SJSA1 (cell line): ENCODE results near the gene ZDHHC24. TPM values are rescaled to one million over a fixed set of nuclear protein-coding genes. Genes with fewer than 3 reads are reported as not detected.

Source experiments
- DNase-seq, 2 experiments: peaks; one replicate each; pipeline ENCODE4 v3.0.0-alpha.2; 2015 to 2020; ENCODE audit warnings: low spot score in 2 of 2, low read depth in 1 of 2
- H3K27ac ChIP-seq: fragments of 250-450 bp; sonication (Bioruptor Pico); 2 replicates; pipeline ENCODE4 v1.5.1; 2020; ENCODE audit warnings: mild to moderate bottlenecking, moderate library complexity
- H3K27me3 ChIP-seq: fragments of 250-450 bp; sonication (Bioruptor Pico); replicated peaks from 2 replicates; pipeline ENCODE4 v1.5.1; 2020; ENCODE audit warnings: mild to moderate bottlenecking, moderate library complexity
- H3K36me3 ChIP-seq: fragments of 250-450 bp; sonication (Bioruptor Pico); 2 replicates; pipeline ENCODE4 v1.5.1; 2020; ENCODE audit warnings: mild to moderate bottlenecking
- H3K4me1 ChIP-seq: fragments of 250-450 bp; sonication (Bioruptor Pico); replicated peaks from 2 replicates; pipeline ENCODE4 v1.6.1; 2021; ENCODE audit warnings: mild to moderate bottlenecking
- H3K4me3 ChIP-seq: fragments of 250-450 bp; sonication (Bioruptor Pico); 2 replicates; pipeline ENCODE4 v1.5.1; 2020; ENCODE audit warnings: mild to moderate bottlenecking
- H3K9me3 ChIP-seq: fragments of 250-450 bp; sonication (Bioruptor Pico); replicated peaks from 2 replicates; pipeline ENCODE4 v1.5.1; 2020; ENCODE audit warnings: mild to moderate bottlenecking
- total RNA-seq: library from RNA; depleted of rRNA; stranded (reverse); fragments of >200 nt; shearing (Covaris generic); gene quantifications from 2 replicates; pipeline ENCODE4 v1.2.3, GENCODE V29; 2014

The ZDHHC24 gene
- total RNA-seq, 1 experiment from 2014 or later: 17.9 TPM

- Histone ChIP-seq H3K27me3 (peaks cover 7% of the 10 kb centered on the region; the same call in 1 of the 2 replicates), H3K9me3 (peaks cover 7% of the 10 kb centered on the region; the same call in 1 of the 2 replicates), H3K4me1 (no peaks in the 10 kb centered on the region; the same call in 1 of the 2 replicates), H3K27ac (no peak overlapping the region), H3K36me3 (no peaks in the 10 kb centered on the region), H3K4me3 (no peak overlapping the region)
- DNase-seq: no peak
These were observed 35.0 kb upstream of the ZDHHC24 start for GRCh38 chr11:66580803-66581202.

- Histone ChIP-seq H3K9me3 (peaks cover 7% of the 10 kb centered on the region; the same call in 1 of the 2 replicates), H3K27ac (no peak overlapping the region), H3K4me1 (no peaks in the 10 kb centered on the region; the same call in 1 of the 2 replicates), H3K36me3 (no peaks in the 10 kb centered on the region), H3K4me3 (no peak overlapping the region), H3K27me3 (peaks cover 7% of the 10 kb centered on the region; the same call in 1 of the 2 replicates)
- DNase-seq: peak; percentile 66 to 88
These were observed 33.3 kb upstream of the ZDHHC24 start for GRCh38 chr11:66579017-66579606.

- no peak overlapping the region for H3K27ac ChIP-seq
- no peaks in the 10 kb centered on the region for H3K9me3 ChIP-seq
- no peak overlapping the region for H3K4me3 ChIP-seq
- H3K36me3 ChIP-seq: no peaks in the 10 kb centered on the region
- peaks cover 10% of the 10 kb centered on the region for H3K4me1 ChIP-seq
- H3K27me3 ChIP-seq: peaks cover 33% of the 10 kb centered on the region
- DNase-seq: no peak
These were observed 25.0 kb upstream of the ZDHHC24 start for GRCh38 chr11:66570850-66571180.

GRCh38 chr11:66570079-66570849, 24.4 kb upstream of the ZDHHC24 start:
- Histone ChIP-seq H3K4me3 (no peak overlapping the region), H3K9me3 (no peaks in the 10 kb centered on the region), H3K4me1 (peaks cover 10% of the 10 kb centered on the region), H3K36me3 (no peaks in the 10 kb centered on the region), H3K27ac (no peak overlapping the region), H3K27me3 (peaks cover 33% of the 10 kb centered on the region)
- DNase-seq: no peak

- Histone ChIP-seq H3K9me3 (no peaks in the 10 kb centered on the region), H3K27ac (no peak overlapping the region), H3K27me3 (peaks cover 33% of the 10 kb centered on the region), H3K4me1 (peaks cover 10% of the 10 kb centered on the region), H3K36me3 (no peaks in the 10 kb centered on the region), H3K4me3 (no peak overlapping the region)
- DNase-seq: no peak
These were observed 23.2 kb upstream of the ZDHHC24 start for GRCh38 chr11:66569076-66569475.

GRCh38 chr11:66568124-66568916, 22.5 kb upstream of the ZDHHC24 start, which contains the start of gene CTSF:
Gene CTSF (minus strand): TSS chr11:66568606. CDS start chr11:66568486, 120 bp downstream.
- H3K27me3 ChIP-seq: peaks cover 37% of the 10 kb centered on the region
- peak; percentile 72 to 84 for DNase-seq
- H3K4me3 ChIP-seq: peak within 1 kb of the TSS; percentile 36
- no peak within 1 kb of the TSS for H3K27ac ChIP-seq
- H3K9me3 ChIP-seq: no peaks in the 10 kb centered on the region
- H3K36me3 ChIP-seq: no peaks in the 10 kb centered on the region
- H3K4me1 ChIP-seq: peaks cover 10% of the 10 kb centered on the region

GRCh38 chr11:66567787-66568123, 21.9 kb upstream of the ZDHHC24 start:
- no peaks in the 10 kb centered on the region for H3K36me3 ChIP-seq
- no peaks in the 10 kb centered on the region for H3K9me3 ChIP-seq
- peaks cover 42% of the 10 kb centered on the region for H3K27me3 ChIP-seq
- peak overlapping the region; percentile 36; the same call in 1 of the 2 replicates for H3K4me3 ChIP-seq
- H3K27ac ChIP-seq: no peak overlapping the region
- no peak for DNase-seq
- peaks cover 10% of the 10 kb centered on the region for H3K4me1 ChIP-seq

GRCh38 chr11:66566221-66566620, 20.4 kb upstream of the ZDHHC24 start:
- Histone ChIP-seq H3K4me3 (no peak overlapping the region), H3K27ac (no peak overlapping the region), H3K27me3 (peaks cover 50% of the 10 kb centered on the region), H3K9me3 (no peaks in the 10 kb centered on the region), H3K4me1 (peaks cover 10% of the 10 kb centered on the region), H3K36me3 (no peaks in the 10 kb centered on the region)
- DNase-seq: no peak

- Histone ChIP-seq H3K27ac (no peak overlapping the region), H3K36me3 (no peaks in the 10 kb centered on the region), H3K4me1 (peaks cover 10% of the 10 kb centered on the region), H3K9me3 (no peaks in the 10 kb centered on the region; the same call in 1 of the 2 replicates), H3K4me3 (no peak overlapping the region), H3K27me3 (peaks cover 56% of the 10 kb centered on the region)
- DNase-seq: no peak
These were observed 19.1 kb upstream of the ZDHHC24 start for GRCh38 chr11:66564984-66565383.

- Histone ChIP-seq H3K4me3 (no peak overlapping the region), H3K36me3 (no peaks in the 10 kb centered on the region), H3K9me3 (no peaks in the 10 kb centered on the region; the same call in 1 of the 2 replicates), H3K27me3 (peaks cover 56% of the 10 kb centered on the region), H3K4me1 (peaks cover 10% of the 10 kb centered on the region), H3K27ac (no peak overlapping the region)
- no peak for DNase-seq
These were observed 18.7 kb upstream of the ZDHHC24 start for GRCh38 chr11:66564538-66564937.

GRCh38 chr11:66563832-66564231, 18.0 kb upstream of the ZDHHC24 start:
- Histone ChIP-seq H3K4me3 (no peak overlapping the region), H3K4me1 (peaks cover 10% of the 10 kb centered on the region), H3K27me3 (peaks cover 53% of the 10 kb centered on the region), H3K36me3 (no peaks in the 10 kb centered on the region), H3K9me3 (no peaks in the 10 kb centered on the region; the same call in 1 of the 2 replicates), H3K27ac (no peak overlapping the region)
- no peak for DNase-seq

- no peak for DNase-seq
- no peaks in the 10 kb centered on the region; the same call in 1 of the 2 replicates for H3K9me3 ChIP-seq
- H3K27ac ChIP-seq: no peak overlapping the region
- H3K4me1 ChIP-seq: peaks cover 3% of the 10 kb centered on the region
- no peak overlapping the region for H3K4me3 ChIP-seq
- H3K27me3 ChIP-seq: peaks cover 53% of the 10 kb centered on the region
- no peaks in the 10 kb centered on the region for H3K36me3 ChIP-seq
These were observed 17.2 kb upstream of the ZDHHC24 start for GRCh38 chr11:66562907-66563583.

GRCh38 chr11:66562275-66562674, 16.4 kb upstream of the ZDHHC24 start:
- Histone ChIP-seq H3K27ac (no peak overlapping the region), H3K4me1 (no peaks in the 10 kb centered on the region), H3K4me3 (no peak overlapping the region), H3K36me3 (no peaks in the 10 kb centered on the region), H3K9me3 (no peaks in the 10 kb centered on the region; the same call in 1 of the 2 replicates), H3K27me3 (peaks cover 51% of the 10 kb centered on the region)
- no peak for DNase-seq
